Thyroid gland (tissue), 4 donors: ENCODE results near the gene YES1. TPM values are rescaled to one million over a fixed set of nuclear protein-coding genes. Genes with fewer than 3 reads are reported as not detected.
A peak's percentile ranks its signal among the peaks of the same experiment; 100 is the strongest.

Experiments
- DNase-seq, 2 donors: peaks; one replicate each; pipeline ENCODE4 v3.0.0-alpha.2; 2019
- H3K27ac ChIP-seq, 3 donors: fragments of 200-600 bp; sonication (generic); 1 replicate in 2 of 3; 2 replicates in 1 of 3; pipeline ENCODE4 v1.5.1; 2016 to 2019; ENCODE audit warnings: mild to moderate bottlenecking in 1 of 3, moderate library complexity in 1 of 3
- H3K27me3 ChIP-seq: fragments of 200-600 bp; sonication (generic); one replicate; pipeline ENCODE4 v1.5.1; 2019
- H3K36me3 ChIP-seq, 2 donors: fragments of 200-600 bp; sonication (generic); one replicate each; pipeline ENCODE4 v1.5.1; 2016 to 2019
- H3K4me1 ChIP-seq, 2 donors: fragments of 200-600 bp; sonication (generic); one replicate each; pipeline ENCODE4 v1.5.1; 2017 to 2019
- H3K4me3 ChIP-seq, 3 donors: fragments of 200-600 bp; sonication (generic); replicated peaks in 1 of 3; 1 replicate in 2 of 3; 2 replicates in 1 of 3; pipeline ENCODE4 v1.5.1; 2016; ENCODE audit warnings: mild to moderate bottlenecking in 1 of 3
- H3K9me3 ChIP-seq: fragments of 200-600 bp; sonication (generic); one replicate; pipeline ENCODE4 v1.5.1; 2017
- POLR2A ChIP-seq, 2 donors: fragments of 450-650 bp; IDR thresholded peaks; one replicate each; pipeline ENCODE4 v1.6.1; 2017; ENCODE audit warnings: antibody characterized with exemption in 2 of 2, mild to moderate bottlenecking in 2 of 2, moderate library complexity in 1 of 2
- WGBS, 2 donors: methylation state at CpG; one replicate each; pipeline ENCODE4 v1.1.5; 2017; 5-methylcytosine and 5-hydroxymethylcytosine counted together
- intact Hi-C: fragments of 100-400 bp; cut with DNase I; formaldehyde crosslinking; loops from one replicate; pipeline ENCODE4 v1.15.1; 2023
- total RNA-seq, 4 donors: library from RNA; depleted of rRNA; stranded (reverse); fragments of >200 nt; gene quantifications; one replicate each; pipeline ENCODE4 v1.2.3, GENCODE V29; 2016
- TF ChIP-seq, protein P1 (sequence below), 6 experiments: fragments of 200-600 bp in 3 of 6; fragments of 450-650 bp in 3 of 6; sonication (generic) in 3 of 6; IDR thresholded peaks; one replicate each; pipeline ENCODE4 v1.5.1; 2016 to 2019; ENCODE audit warnings: antibody characterized with exemption in 6 of 6, mild to moderate bottlenecking in 2 of 6, inconsistent platforms in 1 of 6, moderate library complexity in 1 of 6

Gene YES1
- total RNA-seq, 4 donors from 2014 or later: 68.1 to 107 (median 80.3) TPM

DNA sequence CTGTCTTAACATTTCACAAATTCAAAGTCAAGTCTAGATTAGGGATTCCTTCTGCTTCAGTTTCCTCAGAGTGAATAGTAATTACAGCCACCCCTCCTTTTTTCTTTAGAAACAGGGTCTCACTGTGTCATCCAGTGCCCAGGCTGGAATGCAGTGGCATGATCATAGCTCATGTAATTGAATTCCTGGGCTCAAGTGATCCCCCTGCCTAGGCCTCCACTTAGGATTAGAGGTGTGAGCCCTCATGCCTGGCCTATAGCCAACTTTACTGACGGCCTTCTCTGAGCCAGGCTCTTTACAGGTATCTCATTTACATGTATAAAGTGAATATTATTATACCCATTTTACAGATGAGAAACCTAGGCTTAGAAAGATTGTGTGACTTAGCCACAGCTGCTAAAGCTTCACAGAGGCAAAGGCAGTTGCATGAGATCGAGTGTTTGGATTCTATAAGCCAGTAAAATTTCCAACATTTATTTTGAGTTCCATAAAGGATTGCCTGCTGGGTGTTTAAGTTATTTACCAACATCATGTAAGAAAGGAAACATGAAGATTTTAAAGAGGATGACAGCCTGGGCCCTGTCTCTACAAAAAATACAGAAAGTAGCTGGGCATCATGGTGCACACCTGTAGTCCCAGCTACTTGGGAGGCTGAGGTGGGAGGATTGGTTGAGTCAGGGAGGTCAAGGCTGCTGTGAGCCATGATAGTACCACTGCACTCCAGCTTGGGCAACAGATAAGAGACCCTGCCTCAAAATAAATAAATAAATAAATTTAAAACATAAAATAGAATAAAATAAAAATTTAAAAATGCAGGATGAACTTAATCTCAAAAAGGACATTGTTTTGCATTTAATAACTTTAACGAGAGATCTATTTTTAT is 101.4 kb downstream of the YES1 start:
- Histone ChIP-seq H3K27ac (peak overlapping the region; percentile 83 to 92 (median 90)), H3K4me3 (peak overlapping the region in 1 of 3 donors; percentile 60), H3K27me3 (no peaks in the 10 kb centered on the region), H3K36me3 (no peaks in the 10 kb centered on the region), H3K9me3 (no peaks in the 10 kb centered on the region), H3K4me1 (peaks cover 21 to 22% of the 10 kb centered on the region in 2 donors)
- 65 to 67% methylated on average over 3 of the region's 3 CpGs for WGBS, 2 donors
- no peak for TF ChIP-seq POLR2A (IDR thresholded peaks at IDR 0.05)
- TF ChIP-seq, protein P1, sequence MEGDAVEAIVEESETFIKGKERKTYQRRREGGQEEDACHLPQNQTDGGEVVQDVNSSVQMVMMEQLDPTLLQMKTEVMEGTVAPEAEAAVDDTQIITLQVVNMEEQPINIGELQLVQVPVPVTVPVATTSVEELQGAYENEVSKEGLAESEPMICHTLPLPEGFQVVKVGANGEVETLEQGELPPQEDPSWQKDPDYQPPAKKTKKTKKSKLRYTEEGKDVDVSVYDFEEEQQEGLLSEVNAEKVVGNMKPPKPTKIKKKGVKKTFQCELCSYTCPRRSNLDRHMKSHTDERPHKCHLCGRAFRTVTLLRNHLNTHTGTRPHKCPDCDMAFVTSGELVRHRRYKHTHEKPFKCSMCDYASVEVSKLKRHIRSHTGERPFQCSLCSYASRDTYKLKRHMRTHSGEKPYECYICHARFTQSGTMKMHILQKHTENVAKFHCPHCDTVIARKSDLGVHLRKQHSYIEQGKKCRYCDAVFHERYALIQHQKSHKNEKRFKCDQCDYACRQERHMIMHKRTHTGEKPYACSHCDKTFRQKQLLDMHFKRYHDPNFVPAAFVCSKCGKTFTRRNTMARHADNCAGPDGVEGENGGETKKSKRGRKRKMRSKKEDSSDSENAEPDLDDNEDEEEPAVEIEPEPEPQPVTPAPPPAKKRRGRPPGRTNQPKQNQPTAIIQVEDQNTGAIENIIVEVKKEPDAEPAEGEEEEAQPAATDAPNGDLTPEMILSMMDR (IDR thresholded peaks at IDR 0.05): no peak
- peak; percentile 38 to 49 for DNase-seq
- intact Hi-C loops: no loop called here

DNA sequence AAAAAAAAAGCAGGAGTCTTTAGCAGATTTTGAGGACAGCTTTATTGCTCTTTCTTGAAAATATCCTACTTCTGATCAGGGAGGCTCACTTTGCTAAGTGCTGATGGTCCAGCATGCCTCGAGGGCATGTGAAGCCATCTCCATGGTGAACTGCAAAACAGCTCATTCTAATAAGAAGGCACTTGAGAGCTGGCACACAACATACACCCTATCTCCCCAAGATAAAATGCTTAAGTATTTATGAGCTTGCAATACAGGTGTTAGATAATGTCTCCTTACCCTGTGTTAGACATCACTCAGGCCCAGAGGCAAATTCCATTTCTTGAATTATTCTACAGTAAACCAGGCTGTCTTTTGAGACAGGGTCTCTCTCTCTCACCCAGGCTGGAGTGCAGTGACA is 102.3 kb downstream of the YES1 start:
- H3K4me1 ChIP-seq: peaks cover 21 to 22% of the 10 kb centered on the region in 2 donors
- H3K27ac ChIP-seq: peak overlapping the region in 1 of 3 donors; percentile 17
- no peak for TF ChIP-seq POLR2A (IDR thresholded peaks at IDR 0.05)
- TF ChIP-seq, protein P1 (IDR thresholded peaks at IDR 0.05): no peak
- WGBS, 2 donors: 15 to 82% methylated on average over 1 of the region's 1 CpG
- H3K4me3 ChIP-seq: no peak overlapping the region
- no peak for DNase-seq
- peaks cover 0 to 1% of the 10 kb centered on the region in 2 donors for H3K36me3 ChIP-seq
- no peaks in the 10 kb centered on the region for H3K27me3 ChIP-seq
- no peaks in the 10 kb centered on the region for H3K9me3 ChIP-seq
- intact Hi-C loops: no loop called here

DNA sequence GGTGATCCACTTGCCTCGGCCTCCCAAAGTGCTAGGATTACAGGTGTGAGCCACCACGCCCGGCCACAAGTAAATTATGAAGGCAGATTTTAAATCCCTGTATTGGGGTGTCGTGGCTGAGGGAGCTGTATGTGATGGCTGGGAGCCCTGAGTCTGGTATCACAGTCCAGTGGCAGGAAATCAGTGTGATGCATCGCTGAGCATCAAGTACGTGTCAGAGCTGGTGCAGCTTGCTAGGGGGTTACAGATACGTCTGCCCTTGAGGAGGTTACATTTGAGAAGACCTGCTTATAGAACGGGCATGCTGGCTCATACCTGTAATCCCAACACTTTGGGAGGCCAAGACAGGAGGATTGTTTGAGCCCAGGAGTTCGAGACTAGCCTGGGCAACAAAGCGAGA is 103.9 kb downstream of the YES1 start:
- WGBS, 2 donors: 96 to 97% methylated on average over 8 to 10 of the region's 10 CpGs
- no peak for TF ChIP-seq POLR2A (IDR thresholded peaks at IDR 0.05)
- TF ChIP-seq, protein P1 (IDR thresholded peaks at IDR 0.05): no peak
- no peaks in the 10 kb centered on the region for H3K9me3 ChIP-seq
- no peak for DNase-seq
- H3K4me1 ChIP-seq: peaks cover 21 to 26% of the 10 kb centered on the region in 2 donors
- H3K4me3 ChIP-seq: no peak overlapping the region
- no peaks in the 10 kb centered on the region for H3K27me3 ChIP-seq
- H3K36me3 ChIP-seq: peaks cover 0 to 6% of the 10 kb centered on the region in 2 donors
- no peak overlapping the region for H3K27ac ChIP-seq
- intact Hi-C loops: no loop called here

DNA sequence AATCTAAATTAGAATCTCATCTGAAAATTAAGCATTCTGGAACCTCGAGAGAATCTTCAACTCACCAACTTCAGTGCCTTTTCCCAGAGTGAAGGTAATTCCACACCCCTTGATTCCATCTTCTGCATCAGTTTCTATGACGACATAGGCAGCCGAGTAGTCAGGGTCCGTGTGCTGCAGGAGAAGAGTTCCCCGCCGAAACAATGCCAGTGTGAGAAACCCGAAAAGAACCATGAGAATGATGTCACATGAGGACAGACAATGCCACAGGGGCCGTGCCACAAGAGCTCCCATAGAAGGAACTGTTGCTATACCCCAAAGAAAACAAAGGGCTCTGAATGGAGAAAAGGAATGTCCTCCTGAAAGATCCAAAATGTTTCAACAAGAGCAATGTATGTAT is 105.6 kb downstream of the YES1 start:
- Histone ChIP-seq H3K36me3 (peaks cover 0 to 6% of the 10 kb centered on the region in 2 donors), H3K4me3 (no peak overlapping the region), H3K9me3 (no peaks in the 10 kb centered on the region), H3K27me3 (no peaks in the 10 kb centered on the region), H3K27ac (no peak overlapping the region), H3K4me1 (peaks cover 21 to 26% of the 10 kb centered on the region in 2 donors)
- intact Hi-C loops: no loop called here
- TF ChIP-seq, protein P1 (IDR thresholded peaks at IDR 0.05): no peak
- no peak for TF ChIP-seq POLR2A (IDR thresholded peaks at IDR 0.05)
- WGBS, 2 donors: 77 to 87% methylated on average over 8 of the region's 8 CpGs
- DNase-seq: no peak
